ENCODE measurements around the gene KCNQ1.

Gene KCNQ1

DNA sequence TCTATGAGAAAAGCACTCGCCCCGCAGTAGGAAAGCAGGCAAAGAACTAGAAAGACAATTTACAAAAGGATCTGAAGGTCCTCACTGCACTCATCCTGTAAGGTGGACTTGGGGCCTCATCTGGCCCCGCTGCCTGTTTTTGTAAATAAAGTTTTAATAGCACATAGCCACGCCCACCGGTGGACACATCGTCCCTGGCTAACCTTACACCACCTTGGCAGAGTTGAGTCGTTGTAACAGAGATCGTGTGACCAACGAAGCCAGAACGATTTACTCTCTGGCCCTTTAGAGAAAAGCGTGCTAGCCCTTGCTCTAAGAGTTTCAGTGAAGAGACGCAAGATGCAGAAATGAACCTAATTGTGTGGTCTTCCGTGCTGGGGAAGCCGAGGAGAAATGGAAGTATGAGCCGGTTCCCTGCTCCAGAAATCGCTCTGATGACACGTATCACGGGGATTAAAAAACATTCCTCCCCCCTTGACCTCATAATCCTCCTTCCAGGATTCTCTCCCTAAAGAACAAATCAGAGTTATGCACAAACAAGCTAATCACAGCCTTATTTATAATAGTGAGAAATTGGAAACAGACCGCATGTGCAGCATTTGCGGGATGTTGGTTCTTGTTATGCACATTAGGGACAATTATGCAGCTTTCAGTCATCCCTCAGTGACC is 360.7 kb downstream of the KCNQ1 start:
- peaks cover 8% of the 10 kb centered on the region for H3K9me3 ChIP-seq (ENCODE audit: severe bottlenecking)
- H3K36me3 ChIP-seq: no peaks in the 10 kb centered on the region
- TF ChIP-seq, protein P1, sequence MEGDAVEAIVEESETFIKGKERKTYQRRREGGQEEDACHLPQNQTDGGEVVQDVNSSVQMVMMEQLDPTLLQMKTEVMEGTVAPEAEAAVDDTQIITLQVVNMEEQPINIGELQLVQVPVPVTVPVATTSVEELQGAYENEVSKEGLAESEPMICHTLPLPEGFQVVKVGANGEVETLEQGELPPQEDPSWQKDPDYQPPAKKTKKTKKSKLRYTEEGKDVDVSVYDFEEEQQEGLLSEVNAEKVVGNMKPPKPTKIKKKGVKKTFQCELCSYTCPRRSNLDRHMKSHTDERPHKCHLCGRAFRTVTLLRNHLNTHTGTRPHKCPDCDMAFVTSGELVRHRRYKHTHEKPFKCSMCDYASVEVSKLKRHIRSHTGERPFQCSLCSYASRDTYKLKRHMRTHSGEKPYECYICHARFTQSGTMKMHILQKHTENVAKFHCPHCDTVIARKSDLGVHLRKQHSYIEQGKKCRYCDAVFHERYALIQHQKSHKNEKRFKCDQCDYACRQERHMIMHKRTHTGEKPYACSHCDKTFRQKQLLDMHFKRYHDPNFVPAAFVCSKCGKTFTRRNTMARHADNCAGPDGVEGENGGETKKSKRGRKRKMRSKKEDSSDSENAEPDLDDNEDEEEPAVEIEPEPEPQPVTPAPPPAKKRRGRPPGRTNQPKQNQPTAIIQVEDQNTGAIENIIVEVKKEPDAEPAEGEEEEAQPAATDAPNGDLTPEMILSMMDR (IDR thresholded peaks at IDR 0.05; ENCODE audit: low read depth, low read length): no peak
- peak; percentile 67 for DNase-seq
- H3K4me3 ChIP-seq (ENCODE audit: low read depth, low read length): peak overlapping the region; percentile 23
- no peaks in the 10 kb centered on the region for H3K27me3 ChIP-seq (ENCODE audit: insufficient read depth, low read depth, severe bottlenecking)
- H3K27ac ChIP-seq: peak overlapping the region; percentile 76

- TF ChIP-seq, protein P1 (IDR thresholded peaks at IDR 0.05; ENCODE audit: low read depth, low read length): no peak
- H3K27ac ChIP-seq: peak overlapping the region; percentile 44
- H3K27me3 ChIP-seq (ENCODE audit: insufficient read depth, low read depth, severe bottlenecking): no peaks in the 10 kb centered on the region
- H3K4me3 ChIP-seq (ENCODE audit: low read depth, low read length): no peak overlapping the region
- no peaks in the 10 kb centered on the region for H3K36me3 ChIP-seq
- peak; percentile 5 for DNase-seq
- peaks cover 9% of the 10 kb centered on the region for H3K9me3 ChIP-seq (ENCODE audit: severe bottlenecking)
These were observed 361.7 kb downstream of the KCNQ1 start for GRCh38 chr11:2806351-2807024.

DNA sequence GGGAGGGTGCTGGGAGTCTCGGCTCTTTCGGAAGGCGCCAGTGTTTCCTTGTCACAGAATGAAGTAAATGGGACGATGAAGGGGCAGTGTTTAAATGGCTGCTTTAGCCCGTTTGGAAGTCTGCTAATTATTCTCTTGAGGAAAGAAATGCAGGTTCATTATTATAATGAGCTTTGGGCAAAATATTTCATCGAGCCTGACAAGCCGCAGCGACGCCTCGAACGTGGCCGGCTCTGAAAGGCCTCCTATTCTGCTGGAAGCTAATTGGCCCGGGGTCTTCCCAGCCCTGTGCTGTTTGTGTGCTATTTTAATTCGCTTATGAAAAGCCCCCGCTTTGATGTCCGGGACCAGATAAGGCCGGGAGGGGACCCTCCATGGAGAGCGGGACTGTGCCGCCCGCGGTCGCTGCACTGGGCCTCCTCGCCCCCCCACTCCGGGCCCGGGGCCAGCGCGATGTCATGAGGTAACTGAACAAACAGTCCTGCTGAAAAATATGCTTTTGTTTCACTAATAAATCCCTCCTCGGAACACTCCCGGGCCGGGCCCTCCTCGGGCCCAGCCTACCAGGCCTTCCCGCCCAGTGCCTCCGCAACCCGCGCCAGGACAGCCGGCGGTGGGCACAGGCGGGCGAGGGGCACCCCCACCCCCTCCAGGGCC is 362.3 kb downstream of the KCNQ1 start:
- no peaks in the 10 kb centered on the region for H3K27me3 ChIP-seq (ENCODE audit: insufficient read depth, low read depth, severe bottlenecking)
- H3K4me3 ChIP-seq (ENCODE audit: low read depth, low read length): no peak overlapping the region
- TF ChIP-seq, protein P1 (IDR thresholded peaks at IDR 0.05; ENCODE audit: low read depth, low read length): no peak
- H3K9me3 ChIP-seq (ENCODE audit: severe bottlenecking): peaks cover 9% of the 10 kb centered on the region
- DNase-seq: peak; percentile 3
- H3K36me3 ChIP-seq: no peaks in the 10 kb centered on the region
- H3K27ac ChIP-seq: no peak overlapping the region

DNA sequence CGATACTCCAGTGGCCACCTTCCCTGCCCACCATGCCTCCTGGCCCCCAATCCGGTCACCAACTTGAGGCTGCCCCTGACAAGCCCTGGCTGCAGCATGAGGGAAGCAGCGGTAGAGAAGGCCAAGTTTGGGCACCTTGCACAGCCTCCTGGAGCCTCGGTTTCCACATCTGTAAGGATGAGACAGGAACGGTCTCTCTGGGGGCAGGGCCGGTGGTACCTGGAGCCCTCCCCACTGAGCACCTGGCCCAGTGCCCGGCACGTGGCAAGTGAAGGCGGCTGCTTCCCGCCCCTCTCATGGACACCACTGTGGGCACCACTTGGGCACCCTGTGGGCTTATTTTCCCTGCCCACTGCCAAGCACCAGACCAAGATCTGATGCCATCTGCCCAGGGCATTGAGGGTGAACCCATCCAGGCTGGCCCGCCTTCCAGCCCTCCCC is 363.0 kb downstream of the KCNQ1 start:
- TF ChIP-seq, protein P1 (IDR thresholded peaks at IDR 0.05; ENCODE audit: low read depth, low read length): no peak
- peak; percentile 4 for DNase-seq
- Histone ChIP-seq H3K27ac (no peak overlapping the region), H3K9me3 (ENCODE audit: severe bottlenecking) (peaks cover 9% of the 10 kb centered on the region), H3K27me3 (ENCODE audit: insufficient read depth, low read depth, severe bottlenecking) (no peaks in the 10 kb centered on the region), H3K4me3 (ENCODE audit: low read depth, low read length) (no peak overlapping the region), H3K36me3 (no peaks in the 10 kb centered on the region)

- peaks cover 9% of the 10 kb centered on the region for H3K9me3 ChIP-seq (ENCODE audit: severe bottlenecking)
- no peak overlapping the region for H3K4me3 ChIP-seq (ENCODE audit: low read depth, low read length)
- no peak overlapping the region for H3K27ac ChIP-seq
- H3K27me3 ChIP-seq (ENCODE audit: insufficient read depth, low read depth, severe bottlenecking): no peaks in the 10 kb centered on the region
- no peaks in the 10 kb centered on the region for H3K36me3 ChIP-seq
- TF ChIP-seq, protein P1 (IDR thresholded peaks at IDR 0.05; ENCODE audit: low read depth, low read length): no peak
- no peak for DNase-seq
These were observed 364.3 kb downstream of the KCNQ1 start for GRCh38 chr11:2808850-2809846.
